Stomach (tissue), 9 donors: ENCODE results near the gene CEP57. TPM values are rescaled to one million over a fixed set of nuclear protein-coding genes. Genes with fewer than 3 reads are reported as not detected.
"Not testable (repeated sequence)": the region's sequence is repeated elsewhere in the genome, so short reads cannot be mapped to it uniquely, and the experiment has no call there.

Source experiments
- DNase-seq, 2 donors: peaks; one replicate each; pipeline versions ENCODE4 v3.0.0 to v3.0.0-alpha.2; 2013 to 2019
- H3K27ac ChIP-seq, 5 donors: fragments of 200-600 bp in 4 of 5; sonication (generic) in 4 of 5; one replicate each; pipeline ENCODE4 v1.5.1; 2013 to 2019; ENCODE audit warnings: mild to moderate bottlenecking in 1 of 5, moderate library complexity in 1 of 5
- H3K27me3 ChIP-seq, 3 donors: fragments of 200-600 bp; sonication (generic); one replicate each; pipeline ENCODE4 v1.5.1; 2017 to 2019; ENCODE audit warnings: mixed run types in 1 of 3
- H3K36me3 ChIP-seq, 4 donors: fragments of 200-600 bp; sonication (generic); 1 replicate in 3 of 4; 2 replicates in 1 of 4; pipeline ENCODE4 v1.5.1; 2016 to 2019
- H3K4me1 ChIP-seq, 4 donors: fragments of 200-600 bp; sonication (generic); one replicate each; pipeline ENCODE4 v1.5.1; 2016 to 2019
- H3K4me3 ChIP-seq, 4 donors: fragments of 200-600 bp; sonication (generic) in 3 of 4; one replicate each; pipeline ENCODE4 v1.5.1; 2016 to 2019; ENCODE audit warnings: mild to moderate bottlenecking in 1 of 4
- H3K9me3 ChIP-seq, 4 donors: fragments of 200-600 bp; sonication (generic); one replicate each; pipeline ENCODE4 v1.5.1; 2016 to 2019
- EP300 ChIP-seq: sonication (generic); formaldehyde crosslinking; IDR thresholded peaks from one replicate; pipeline ENCODE4 v1.6.1; 2017; ENCODE audit warnings: antibody characterized with exemption
- POLR2A ChIP-seq, 4 donors: fragments of 450-650 bp; IDR thresholded peaks; one replicate each; pipeline ENCODE4 v1.6.1; 2016; ENCODE audit warnings: antibody characterized with exemption in 4 of 4, control low read depth in 2 of 4, mild to moderate bottlenecking in 1 of 4, moderate library complexity in 1 of 4
- POLR2AphosphoS5 ChIP-seq, 3 donors: sonication (generic); formaldehyde crosslinking; IDR thresholded peaks; one replicate each; pipeline ENCODE4 v1.6.1; 2016; ENCODE audit warnings: antibody characterized with exemption in 3 of 3
- WGBS, 5 donors: extraction: QIAGEN DNeasy Blood & Tissue Kit in 3 of 5; methylation state at CpG; one replicate each; pipeline versions ENCODE4 v1.1.5 to v1.1.7; 2013 to 2018; 5-methylcytosine and 5-hydroxymethylcytosine counted together
- intact Hi-C: fragments of 100-400 bp; cut with DNase I; formaldehyde crosslinking; loops from one replicate; pipeline ENCODE4 v1.15.1; 2023; ENCODE audit warnings: low total_unique reads
- polyA plus RNA-seq, 3 donors: library from polyadenylated mRNA; stranded (reverse); fragments of 200-250 nt; gene quantifications; one replicate each; pipeline ENCODE4 v1.2.3, GENCODE V29; 2013
- total RNA-seq, 5 donors: library from RNA; depleted of rRNA; stranded (reverse); fragments of >200 nt; gene quantifications; one replicate each; pipeline versions ENCODE4 v1.1.0 to v1.2.3, GENCODE V29; 2014 to 2016
- TF ChIP-seq, protein P1 (sequence below), 7 experiments: fragments of 450-650 bp in 4 of 7; fragments of 200-600 bp in 3 of 7; sonication (generic) in 3 of 7; IDR thresholded peaks; one replicate each; pipeline ENCODE4 v1.5.1; 2016 to 2019; ENCODE audit warnings: antibody characterized with exemption in 7 of 7, control low read depth in 2 of 7, mild to moderate bottlenecking in 1 of 7
- donor health status: healthy with polysubstance abuse.
- donor health status: Bipolar disorder and iron deficiency.
- donor health status: healthy.

CEP57 gene
- total and polyA plus RNA-seq, 8 donors, result 12.0 to 125 (median 26.8) TPM

DNA sequence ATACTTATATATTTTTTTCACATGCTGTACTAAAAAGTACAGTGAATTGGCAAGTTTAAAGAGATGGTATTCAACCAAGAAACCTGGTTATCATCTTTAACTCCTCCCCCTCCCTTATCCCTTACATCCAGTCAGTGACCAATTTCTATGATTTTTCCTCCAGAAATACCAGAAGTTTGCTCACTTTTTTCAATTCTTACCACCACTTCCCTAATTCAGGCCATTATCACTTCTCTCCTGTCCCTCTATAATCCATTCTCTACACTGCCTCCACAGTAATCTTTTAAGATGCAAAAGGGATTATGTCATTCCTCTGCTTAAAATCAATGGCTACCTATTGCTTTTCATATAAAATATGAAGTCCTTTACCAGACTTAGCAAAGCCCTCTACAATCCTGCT is 62.8 kb downstream of the CEP57 start:
- Histone ChIP-seq H3K27ac (no peak overlapping the region), H3K9me3 (no peaks in the 10 kb centered on the region), H3K27me3 (no peaks in the 10 kb centered on the region), H3K36me3 (peaks cover 3 to 64% (median 50%) of the 10 kb centered on the region in 4 donors), H3K4me3 (no peak overlapping the region), H3K4me1 (peaks cover 0 to 11% (median 5%) of the 10 kb centered on the region in 4 donors)
- TF ChIP-seq EP300 (no peak), POLR2AphosphoS5 (IDR thresholded peaks at IDR 0.05) (no peak), POLR2A (IDR thresholded peaks at IDR 0.05) (no peak)
- TF ChIP-seq, protein P1, sequence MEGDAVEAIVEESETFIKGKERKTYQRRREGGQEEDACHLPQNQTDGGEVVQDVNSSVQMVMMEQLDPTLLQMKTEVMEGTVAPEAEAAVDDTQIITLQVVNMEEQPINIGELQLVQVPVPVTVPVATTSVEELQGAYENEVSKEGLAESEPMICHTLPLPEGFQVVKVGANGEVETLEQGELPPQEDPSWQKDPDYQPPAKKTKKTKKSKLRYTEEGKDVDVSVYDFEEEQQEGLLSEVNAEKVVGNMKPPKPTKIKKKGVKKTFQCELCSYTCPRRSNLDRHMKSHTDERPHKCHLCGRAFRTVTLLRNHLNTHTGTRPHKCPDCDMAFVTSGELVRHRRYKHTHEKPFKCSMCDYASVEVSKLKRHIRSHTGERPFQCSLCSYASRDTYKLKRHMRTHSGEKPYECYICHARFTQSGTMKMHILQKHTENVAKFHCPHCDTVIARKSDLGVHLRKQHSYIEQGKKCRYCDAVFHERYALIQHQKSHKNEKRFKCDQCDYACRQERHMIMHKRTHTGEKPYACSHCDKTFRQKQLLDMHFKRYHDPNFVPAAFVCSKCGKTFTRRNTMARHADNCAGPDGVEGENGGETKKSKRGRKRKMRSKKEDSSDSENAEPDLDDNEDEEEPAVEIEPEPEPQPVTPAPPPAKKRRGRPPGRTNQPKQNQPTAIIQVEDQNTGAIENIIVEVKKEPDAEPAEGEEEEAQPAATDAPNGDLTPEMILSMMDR (IDR thresholded peaks at IDR 0.05), result no peak
- no peak for DNase-seq
- intact Hi-C loops, result no loop called here

DNA sequence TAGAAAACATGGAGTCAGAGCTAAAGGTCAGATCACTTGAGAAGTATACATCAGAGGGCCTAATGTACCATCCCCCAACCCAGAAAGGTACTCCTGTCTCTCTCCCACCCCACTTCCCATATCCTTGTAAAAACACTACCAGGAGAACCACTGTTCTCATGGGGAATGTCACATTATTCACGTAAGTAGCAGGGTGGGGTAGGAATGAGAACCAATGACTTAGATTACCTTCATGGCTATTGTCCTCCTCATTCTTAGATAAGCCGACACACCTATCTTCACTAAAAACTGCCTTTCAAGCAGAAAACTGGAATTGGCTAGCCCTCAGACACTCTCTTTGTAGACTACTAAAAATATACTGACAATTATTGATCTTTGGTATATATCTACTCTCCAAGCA is 63.6 kb downstream of the CEP57 start:
- DNase-seq, result no peak
- no peaks in the 10 kb centered on the region for H3K27me3 ChIP-seq
- intact Hi-C loops, result no loop called here
- no peak for TF ChIP-seq POLR2A (IDR thresholded peaks at IDR 0.05)
- H3K9me3 ChIP-seq, result no peaks in the 10 kb centered on the region
- H3K27ac ChIP-seq, result no peak overlapping the region
- H3K4me3 ChIP-seq, result no peak overlapping the region
- WGBS, 5 donors, result 82 to 92% (median 84%) methylated on average over 2 of the region's 2 CpGs
- H3K4me1 ChIP-seq, result peaks cover 0 to 11% (median 5%) of the 10 kb centered on the region in 4 donors
- peaks cover 4 to 71% (median 53%) of the 10 kb centered on the region in 4 donors for H3K36me3 ChIP-seq

DNA sequence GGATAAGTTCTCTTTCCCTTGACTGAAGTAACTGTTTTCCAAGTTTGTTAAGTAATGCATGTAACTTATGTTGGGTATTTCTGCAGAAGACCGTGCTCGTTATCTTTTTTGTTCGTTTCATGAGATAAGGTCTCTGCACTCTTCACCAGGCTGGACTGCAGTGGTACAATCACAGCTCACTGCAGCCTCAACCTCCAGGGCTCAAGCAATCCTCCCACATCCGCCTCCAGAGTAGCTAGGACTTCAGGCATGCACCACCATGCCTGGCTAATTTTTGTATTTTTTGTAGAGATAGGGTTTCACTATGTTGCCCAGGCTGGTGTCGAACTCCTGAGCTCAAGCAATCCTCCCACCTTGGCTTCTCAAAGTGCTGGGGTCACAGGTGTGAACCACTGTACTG is 64.1 kb downstream of the CEP57 start:
- H3K4me3 ChIP-seq, H3K27ac ChIP-seq, H3K9me3 ChIP-seq, intact Hi-C loops, H3K4me1 ChIP-seq, H3K27me3 ChIP-seq, DNase-seq: not testable (repeated sequence)
- 72 to 83% (median 78%) methylated on average over 5 of the region's 5 CpGs for WGBS, 5 donors
- H3K36me3 ChIP-seq, result peaks cover 4 to 76% (median 54%) of the 10 kb centered on the region in 4 donors

DNA sequence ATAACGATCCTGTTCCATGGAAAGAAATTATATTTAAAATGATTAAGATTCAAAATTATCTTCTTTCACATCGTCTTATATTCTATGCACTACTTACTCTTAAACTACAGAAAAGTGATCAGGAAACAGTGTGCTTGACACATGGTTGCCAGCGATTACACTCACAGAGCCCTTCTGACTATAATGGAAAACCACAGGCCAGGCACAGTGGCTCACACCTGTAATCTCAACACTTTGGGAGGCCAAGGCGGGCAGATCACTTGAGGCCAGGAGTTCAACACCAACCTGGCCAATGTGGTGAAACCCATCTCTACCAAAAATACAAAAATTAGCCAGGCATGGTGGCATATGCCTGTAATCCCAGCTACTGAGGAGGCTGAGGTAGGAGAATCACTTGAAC is 69.7 kb downstream of the CEP57 start:
- peaks cover 4 to 85% (median 69%) of the 10 kb centered on the region in 4 donors for H3K36me3 ChIP-seq
- DNase-seq, H3K9me3 ChIP-seq, H3K4me1 ChIP-seq, H3K27me3 ChIP-seq, intact Hi-C loops, H3K4me3 ChIP-seq, H3K27ac ChIP-seq: not testable (repeated sequence)
- WGBS, 5 donors, result 77 to 90% (median 85%) methylated on average over 4 of the region's 4 CpGs

DNA sequence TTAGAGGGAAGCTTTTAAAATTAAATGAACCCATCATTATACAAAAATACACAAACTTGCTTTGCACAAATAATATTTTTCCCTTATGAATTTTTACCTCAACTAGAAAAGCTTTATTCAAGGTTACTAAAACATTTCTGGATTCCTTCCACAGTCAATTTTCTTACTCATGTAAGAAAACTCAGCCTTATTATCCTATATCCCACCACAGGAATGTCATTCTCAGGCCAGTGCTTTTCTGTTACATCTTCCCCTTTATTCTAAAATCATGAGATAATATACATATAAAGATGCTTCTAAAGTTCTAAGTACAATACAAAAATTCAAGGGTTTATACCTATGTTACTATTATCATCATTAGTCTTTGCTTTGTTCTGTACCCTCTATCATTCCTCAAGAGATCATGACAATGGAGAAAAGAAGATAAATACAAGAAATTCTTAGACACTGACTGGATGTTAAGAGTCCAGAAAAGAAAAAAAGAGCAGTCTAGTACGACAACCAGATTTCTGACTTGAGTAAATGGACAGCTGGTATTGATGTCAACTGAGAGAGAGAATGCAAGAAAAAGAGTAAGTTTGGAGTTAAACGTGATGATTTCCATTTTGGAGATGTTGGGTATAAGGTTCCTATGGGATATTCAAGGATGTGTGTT is 73.3 kb downstream of the CEP57 start:
- intact Hi-C loops, result no loop called here
- Histone ChIP-seq H3K9me3 (no peaks in the 10 kb centered on the region), H3K27me3 (no peaks in the 10 kb centered on the region), H3K36me3 (peaks cover 0 to 56% (median 44%) of the 10 kb centered on the region in 4 donors), H3K4me1 (no peaks in the 10 kb centered on the region), H3K4me3 (no peak overlapping the region), H3K27ac (no peak overlapping the region)
- 87 to 95% (median 93%) methylated on average over 2 of the region's 2 CpGs for WGBS, 5 donors
- TF ChIP-seq, protein P1 (IDR thresholded peaks at IDR 0.05), result no peak
- TF ChIP-seq POLR2A (IDR thresholded peaks at IDR 0.05) (no peak), EP300 (no peak), POLR2AphosphoS5 (IDR thresholded peaks at IDR 0.05) (no peak)
- DNase-seq, result no peak

DNA sequence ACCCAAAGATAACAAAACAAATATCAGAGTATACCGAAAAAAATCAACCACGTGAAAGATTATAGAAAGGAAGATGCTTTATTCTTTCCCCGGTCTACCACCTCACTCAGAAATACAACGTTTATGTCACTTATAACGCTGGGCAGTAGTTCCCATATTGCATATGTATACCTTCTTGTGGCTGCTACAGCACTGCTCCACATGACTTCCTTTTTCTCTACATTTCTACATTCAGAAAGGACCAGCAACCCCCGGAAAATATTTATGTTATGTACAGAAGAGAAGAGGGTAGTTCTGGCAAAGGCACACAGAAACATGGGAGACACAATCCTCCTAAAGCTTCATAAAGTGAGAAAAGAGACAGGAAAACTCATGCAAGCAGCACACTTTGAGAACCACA is 76.8 kb downstream of the CEP57 start:
- no peaks in the 10 kb centered on the region for H3K9me3 ChIP-seq
- H3K27ac ChIP-seq, result no peak overlapping the region
- H3K4me3 ChIP-seq, result no peak overlapping the region
- H3K27me3 ChIP-seq, result no peaks in the 10 kb centered on the region
- TF ChIP-seq POLR2A (IDR thresholded peaks at IDR 0.05), result no peak
- TF ChIP-seq POLR2AphosphoS5 (IDR thresholded peaks at IDR 0.05), result no peak
- TF ChIP-seq EP300, result no peak
- TF ChIP-seq, protein P1 (IDR thresholded peaks at IDR 0.05), result no peak
- intact Hi-C loops, result no loop called here
- no peaks in the 10 kb centered on the region for H3K4me1 ChIP-seq
- DNase-seq, result no peak
- 80 to 92% (median 90%) methylated on average over 6 of the region's 6 CpGs for WGBS, 5 donors
- peaks cover 0 to 26% (median 21%) of the 10 kb centered on the region in 4 donors for H3K36me3 ChIP-seq

DNA sequence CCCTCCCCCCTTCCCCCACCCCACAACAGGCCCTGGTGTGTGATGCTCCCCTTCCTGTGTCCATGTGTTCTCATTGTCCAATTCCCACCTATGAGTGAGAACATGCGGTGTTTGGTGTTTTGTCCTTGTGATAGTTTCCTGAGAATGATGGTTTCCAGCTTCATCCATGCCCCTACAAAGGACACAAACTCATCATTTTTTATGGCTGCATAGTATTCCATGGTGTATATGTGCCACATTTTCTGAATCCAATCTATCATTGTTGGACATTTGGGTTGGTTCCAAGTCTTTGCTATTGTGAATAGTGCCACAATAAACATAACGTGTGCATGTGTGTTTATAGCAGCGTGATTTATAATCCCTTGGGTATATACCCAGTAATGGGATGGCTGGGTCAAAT is 80.6 kb downstream of the CEP57 start:
- H3K36me3 ChIP-seq, H3K27me3 ChIP-seq, H3K4me3 ChIP-seq, H3K9me3 ChIP-seq, H3K27ac ChIP-seq, DNase-seq, H3K4me1 ChIP-seq, intact Hi-C loops: not testable (repeated sequence)
- 83 to 95% (median 87%) methylated on average over 3 of the region's 3 CpGs for WGBS, 5 donors
